ENCODE results near the gene TRIM28. TPM values are rescaled to one million over a fixed set of nuclear protein-coding genes. Genes with fewer than 3 reads are reported as not detected.
A peak's percentile ranks its signal among the peaks of the same experiment; 100 is the strongest.
"Not testable (repeated sequence)": the region's sequence is repeated elsewhere in the genome, so short reads cannot be mapped to it uniquely, and the experiment has no call there.

The TRIM28 gene
- total RNA-seq, 2 donors from 2014 or later: 446 to 497 TPM

DNA sequence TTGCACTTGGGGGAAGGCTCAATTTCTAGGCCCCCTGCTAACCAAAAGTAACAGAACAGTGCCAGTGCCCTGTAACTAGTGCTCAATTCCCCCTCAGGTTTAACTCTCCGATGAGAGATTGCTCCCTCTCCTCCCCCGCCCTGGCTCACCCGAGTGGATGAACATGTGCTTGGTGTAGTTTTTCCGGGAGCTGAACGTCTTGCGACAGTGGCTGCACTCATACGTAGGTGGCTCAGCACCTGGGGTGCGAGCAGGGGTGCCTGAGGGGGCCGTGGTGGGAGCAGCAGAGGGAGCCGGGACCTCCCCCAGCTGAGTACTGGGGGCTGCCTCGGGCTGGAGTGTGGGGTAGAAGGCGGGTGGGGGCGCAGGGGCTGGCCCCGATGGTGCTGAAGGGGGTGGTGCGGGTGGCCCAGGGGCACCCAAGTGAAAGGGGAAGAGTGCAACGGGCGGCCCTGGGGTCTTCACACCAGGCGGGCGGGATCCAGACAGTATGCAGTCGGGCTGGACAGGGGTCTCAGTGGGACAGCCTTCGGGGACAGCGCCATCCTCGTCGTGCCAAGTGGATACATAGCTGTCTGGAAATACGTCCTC, 27.5 kb upstream of the TRIM28 start:
- DNase-seq (ENCODE audit: low spot score in 2 of 2) (no peak), ATAC-seq (no peak)
- Mint-ChIP-seq H3K9me3 (no peaks in the 10 kb centered on the region), H3K27ac (peak overlapping the region in 1 of 2 donors; percentile 89), H3K36me3 (peaks cover 16% of the 10 kb centered on the region in 2 donors)

DNA sequence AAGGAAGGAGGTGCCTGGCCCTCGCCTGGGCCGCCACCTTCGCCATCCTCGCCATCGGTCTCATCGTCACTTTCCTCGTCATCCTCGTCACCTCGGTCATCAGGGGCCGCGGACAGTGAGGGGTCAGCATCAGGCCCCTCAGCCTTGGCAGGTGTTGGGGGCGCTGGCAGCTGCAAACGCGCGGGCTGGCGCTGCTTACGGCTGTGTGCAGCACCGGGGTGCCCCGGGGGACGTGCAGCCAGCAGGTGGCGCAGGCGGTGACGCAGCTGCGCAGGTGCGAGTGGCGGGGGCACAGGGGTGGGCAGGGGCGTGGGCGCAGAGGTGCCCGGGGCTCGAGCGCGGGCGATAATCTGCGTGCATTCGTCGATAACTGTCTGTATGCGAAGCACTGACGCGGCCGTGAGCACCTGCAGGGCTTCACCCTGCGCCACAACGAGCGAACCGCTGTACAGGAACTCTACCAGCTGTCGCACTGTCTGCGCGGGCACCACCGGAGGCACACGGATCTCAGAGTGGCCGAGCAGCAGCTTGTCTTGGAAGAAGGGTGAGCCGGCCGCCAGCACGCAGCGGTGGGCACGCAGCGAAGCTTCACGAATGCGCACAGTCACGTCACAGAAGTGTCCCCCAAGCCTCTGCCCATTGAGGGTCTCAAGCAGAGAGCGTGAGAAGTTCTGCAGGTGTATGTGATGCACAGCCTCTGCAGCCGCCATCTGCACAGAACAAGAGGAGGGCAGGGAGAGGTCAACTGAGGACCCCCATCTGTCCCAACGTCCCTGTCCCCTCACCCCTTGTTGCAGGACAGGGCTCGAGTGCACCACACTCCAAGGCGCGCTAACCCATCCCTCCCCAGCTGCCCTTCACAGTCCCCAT, 26.7 kb upstream of the TRIM28 start:
- H3K27ac Mint-ChIP-seq: no peak overlapping the region
- no peak for ATAC-seq
- DNase-seq (ENCODE audit: low spot score in 2 of 2): peak in 1 of 2 donors; percentile 29
- H3K36me3 Mint-ChIP-seq: peaks cover 16% of the 10 kb centered on the region in 2 donors
- H3K9me3 Mint-ChIP-seq: no peaks in the 10 kb centered on the region

DNA sequence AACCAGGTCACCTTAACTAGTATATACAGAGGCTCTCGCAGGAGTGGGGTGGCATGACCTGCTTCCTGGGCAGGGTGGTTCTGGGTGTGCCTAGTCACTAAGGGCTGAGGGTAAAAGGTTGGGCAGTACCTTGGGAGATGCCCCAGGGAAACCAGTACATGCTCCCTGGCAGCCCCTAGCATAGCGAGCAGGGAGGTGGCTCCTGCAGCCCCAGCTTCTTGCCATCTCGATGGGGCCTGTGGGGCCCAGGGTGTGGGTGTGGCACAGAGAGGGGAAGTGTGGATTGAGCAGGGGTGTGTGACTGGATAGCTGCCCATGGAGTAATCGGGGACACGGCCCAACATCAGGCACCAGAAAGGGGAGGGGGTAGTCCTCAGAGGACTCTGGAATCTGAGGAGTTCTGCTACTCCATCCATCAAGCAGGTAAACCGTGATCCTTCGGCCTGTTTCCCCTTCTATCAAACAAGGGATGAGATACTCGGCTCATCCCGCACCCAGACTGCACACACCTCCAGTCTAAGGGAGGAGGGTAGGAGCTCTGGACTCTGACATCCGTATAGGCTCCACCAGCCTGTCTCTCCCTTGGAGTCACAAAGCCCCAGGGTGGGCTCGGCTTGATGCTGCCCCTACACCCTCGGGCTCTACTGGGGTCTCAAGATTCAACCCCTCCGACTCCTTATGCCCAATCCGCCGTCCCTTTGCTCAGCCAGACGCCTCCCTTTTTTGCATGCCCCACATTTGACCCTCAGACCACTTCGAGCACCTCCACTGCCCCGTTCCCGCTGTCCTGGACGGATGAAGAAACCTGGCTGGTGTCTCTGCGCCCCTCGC, 25.4 kb upstream of the TRIM28 start:
- Mint-ChIP-seq H3K27ac (peak overlapping the region; percentile 95 to 99), H3K36me3 (peaks cover 16% of the 10 kb centered on the region in 2 donors), H3K9me3 (no peaks in the 10 kb centered on the region)
- no peak for ATAC-seq
- DNase-seq (ENCODE audit: low spot score in 2 of 2): no peak

DNA sequence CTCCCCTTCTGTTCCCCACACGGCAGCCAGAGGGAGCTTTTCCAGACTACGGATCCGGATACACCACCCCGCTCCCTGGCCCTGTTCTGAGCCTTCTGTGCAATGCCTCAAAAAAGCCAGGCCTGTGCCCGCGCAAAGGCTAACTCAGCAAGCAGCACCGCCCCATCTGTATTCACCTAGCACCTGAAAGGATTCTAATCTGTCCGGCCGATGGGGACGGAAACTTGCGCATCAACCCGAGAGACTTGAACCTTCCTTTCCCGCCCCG, 24.8 kb upstream of the TRIM28 start:
- Mint-ChIP-seq H3K27ac (peak overlapping the region; percentile 95 to 99), H3K36me3 (peaks cover 16% of the 10 kb centered on the region in 2 donors), H3K9me3 (no peaks in the 10 kb centered on the region)
- ATAC-seq: peak; percentile 9 to 21
- peak in 1 of 2 donors; percentile 50 for DNase-seq (ENCODE audit: low spot score in 2 of 2)

DNA sequence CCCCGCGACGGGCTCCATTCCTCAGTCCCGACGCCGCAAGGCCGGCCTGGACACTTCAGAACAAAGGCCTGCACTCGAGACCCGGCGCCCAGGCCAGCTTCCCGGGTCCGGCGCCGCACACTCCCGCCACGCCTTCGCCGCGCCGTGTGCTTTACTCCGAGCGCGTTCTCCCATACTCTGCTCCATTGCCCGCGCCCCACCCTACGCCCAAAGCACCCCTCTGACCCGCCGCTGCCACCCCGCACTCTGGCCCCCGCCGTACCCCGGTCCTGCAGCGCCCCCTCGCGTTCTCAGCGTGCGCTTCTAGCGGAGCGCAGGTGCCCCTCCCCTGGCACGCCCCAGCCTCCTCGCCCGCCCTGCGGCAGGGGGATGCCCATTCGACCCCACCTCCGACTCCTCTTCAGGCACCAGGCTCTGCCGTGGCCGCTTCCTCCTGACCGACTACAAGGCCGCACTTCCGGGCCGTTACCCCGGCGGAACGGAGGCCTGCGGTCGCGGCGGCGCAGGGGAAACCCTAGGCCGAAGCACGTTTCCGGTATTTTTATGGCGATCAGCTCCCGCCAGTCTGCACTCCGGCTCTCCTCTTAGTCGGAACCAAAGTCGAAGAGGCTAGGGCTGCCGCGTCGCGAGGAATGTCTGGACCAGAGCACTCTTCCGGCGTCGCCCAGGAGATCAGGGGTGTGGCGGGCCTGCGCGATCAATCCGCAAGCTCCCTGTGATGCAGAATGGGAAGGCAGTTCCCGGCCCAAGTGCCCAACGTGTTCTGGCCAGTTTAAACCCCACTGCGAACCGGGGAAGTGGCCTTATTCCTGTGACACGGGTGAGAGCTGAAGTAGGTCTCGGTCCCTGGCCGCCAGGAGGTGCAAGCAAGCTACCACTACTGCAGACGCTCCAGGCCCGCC, 24.3 kb upstream of the TRIM28 start, which contains the start of gene ZBTB45:
Gene ZBTB45, minus strand, starts transcription at position 456 of the 902 bp plus-strand sequence. CDS start 2,137 bp downstream, outside the sequence.
- ATAC-seq (peak; percentile 84 to 88), DNase-seq (ENCODE audit: low spot score in 2 of 2) (peak; percentile 94 to 96)
- H3K27ac Mint-ChIP-seq: peak within 1 kb of the TSS; percentile 95 to 99
- no peaks in the 10 kb centered on the region for H3K9me3 Mint-ChIP-seq
- H3K36me3 Mint-ChIP-seq: peaks cover 16% of the 10 kb centered on the region in 2 donors

DNA sequence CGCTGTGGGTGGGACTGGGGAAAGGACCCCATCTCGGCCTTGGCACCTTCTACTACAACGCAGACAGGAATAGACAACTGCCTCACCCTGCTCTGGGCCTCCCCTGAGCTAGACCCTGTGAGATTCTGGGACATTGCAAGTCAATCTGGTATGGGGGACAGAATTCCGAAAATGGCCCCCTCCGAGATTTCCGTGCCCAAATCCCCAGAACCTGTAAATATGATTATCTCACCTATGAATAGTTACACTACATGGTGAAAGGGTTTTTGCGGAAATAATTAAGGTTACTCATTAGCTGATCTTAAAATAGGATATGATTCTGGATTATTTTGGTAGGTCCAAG, 23.6 kb upstream of the TRIM28 start:
- H3K27ac Mint-ChIP-seq: peak overlapping the region; percentile 95 to 99
- peaks cover 15% of the 10 kb centered on the region in 2 donors for H3K36me3 Mint-ChIP-seq
- H3K9me3 Mint-ChIP-seq: no peaks in the 10 kb centered on the region
- ATAC-seq (no peak), DNase-seq (ENCODE audit: low spot score in 2 of 2) (no peak)

DNA sequence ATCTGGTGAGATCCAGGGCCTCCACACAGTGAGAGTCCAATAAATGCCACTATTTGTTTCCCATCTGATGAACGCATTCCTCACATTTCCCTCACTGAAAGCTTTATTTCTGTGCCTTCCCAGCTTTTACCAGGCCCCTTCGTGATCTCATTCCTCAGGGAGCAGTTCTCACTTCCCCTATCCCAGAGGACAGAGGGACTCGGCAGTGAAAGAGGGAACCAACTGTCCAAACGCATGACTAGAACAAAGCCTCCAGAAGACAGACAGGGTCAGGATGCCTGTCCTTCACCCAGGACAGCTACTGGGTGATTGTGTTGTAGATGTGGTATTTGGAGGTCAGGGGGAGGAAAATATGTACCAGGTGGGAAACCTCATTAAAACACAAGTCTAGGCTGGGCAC, 22.2 kb upstream of the TRIM28 start:
- DNase-seq (ENCODE audit: low spot score in 2 of 2): no peak
- Mint-ChIP-seq H3K9me3 (no peaks in the 10 kb centered on the region), H3K27ac (no peak overlapping the region), H3K36me3 (peaks cover 6% of the 10 kb centered on the region in 2 donors)
- no peak for ATAC-seq

DNA sequence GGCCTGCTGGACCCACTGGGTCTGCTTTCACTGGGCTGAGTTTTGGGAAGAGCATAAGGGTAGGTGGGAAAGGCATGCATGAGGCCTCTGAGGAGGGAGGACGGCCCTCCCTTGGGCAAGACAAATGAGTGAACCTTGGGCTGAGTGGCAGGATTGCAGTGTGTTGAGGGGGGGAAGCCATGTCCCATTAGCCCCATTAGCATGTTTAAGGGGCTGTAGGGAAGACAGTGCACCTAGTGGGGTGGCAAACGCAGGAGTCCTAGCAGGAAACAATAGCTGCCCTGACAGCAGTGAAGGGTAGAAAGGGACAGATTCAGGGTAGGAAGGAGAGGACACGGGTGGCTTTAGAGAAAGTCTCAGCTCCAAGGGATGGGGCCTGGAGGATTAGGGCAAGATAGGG, 21.2 kb upstream of the TRIM28 start:
- no peaks in the 10 kb centered on the region for H3K9me3 Mint-ChIP-seq
- ATAC-seq: no peak
- H3K27ac Mint-ChIP-seq: peak overlapping the region; percentile 5 to 9
- no peak for DNase-seq (ENCODE audit: low spot score in 2 of 2)
- H3K36me3 Mint-ChIP-seq: peaks cover 6% of the 10 kb centered on the region in 2 donors

DNA sequence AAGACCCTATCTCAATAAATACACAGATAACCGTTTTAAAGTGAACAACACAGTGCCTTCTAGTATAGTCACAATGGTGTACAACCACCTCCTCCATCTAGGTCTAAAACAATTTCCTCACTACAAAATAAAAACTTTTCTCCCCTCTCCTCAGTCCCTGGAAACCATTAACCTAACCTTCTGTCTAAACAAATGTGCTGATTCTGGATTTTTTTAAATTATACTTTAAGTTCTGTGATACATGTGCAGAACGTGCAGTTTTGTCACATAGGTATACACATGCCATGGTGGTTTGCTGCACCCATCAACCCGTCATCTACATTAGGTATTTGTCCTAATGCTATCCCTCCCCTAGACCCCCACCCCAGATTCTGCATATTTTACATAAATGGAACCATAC, 14.5 kb upstream of the TRIM28 start:
- no peak for ATAC-seq
- Mint-ChIP-seq H3K9me3 (no peaks in the 10 kb centered on the region), H3K36me3 (no peaks in the 10 kb centered on the region), H3K27ac (no peak overlapping the region)
- DNase-seq (ENCODE audit: low spot score in 2 of 2): no peak

DNA sequence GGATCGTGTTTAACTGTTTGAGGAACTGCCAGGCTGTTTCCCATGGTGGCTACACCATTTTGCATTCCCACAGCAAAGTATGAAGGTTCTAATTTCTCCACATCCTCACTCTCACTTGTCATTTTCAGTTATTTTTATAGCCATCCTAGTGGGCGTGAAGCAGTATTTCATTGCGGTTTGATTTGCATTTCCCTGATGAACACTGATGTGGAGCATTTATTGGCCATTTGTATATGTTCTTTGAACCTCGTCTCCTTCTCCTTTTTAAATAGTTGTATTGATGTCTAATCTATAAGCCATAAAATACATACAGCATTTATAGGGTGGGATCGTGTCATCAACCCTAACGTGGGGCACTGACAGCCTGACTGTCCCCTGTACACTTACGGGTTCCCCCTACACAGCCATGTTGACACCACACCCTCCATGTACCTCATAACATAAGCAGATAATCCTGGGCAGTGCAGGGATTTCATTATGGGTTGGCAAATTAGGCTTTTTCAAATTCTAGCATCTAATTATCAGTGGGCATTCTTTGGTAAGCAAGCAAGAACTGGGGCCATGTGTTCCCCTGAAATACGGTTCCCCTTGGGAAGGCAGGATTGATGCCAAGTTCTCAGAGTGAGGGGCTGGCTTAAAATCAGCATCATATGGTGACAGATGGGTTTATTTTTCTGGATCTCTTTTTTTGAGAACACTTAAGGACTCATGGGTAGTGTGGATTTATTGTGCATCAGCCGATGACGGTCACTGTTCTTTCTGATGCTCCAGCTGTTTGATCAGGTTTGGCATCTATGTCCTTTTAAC, 12.6 kb upstream of the TRIM28 start:
- ATAC-seq: no peak
- H3K9me3 Mint-ChIP-seq: no peaks in the 10 kb centered on the region
- no peak overlapping the region for H3K27ac Mint-ChIP-seq
- H3K36me3 Mint-ChIP-seq: no peaks in the 10 kb centered on the region
- DNase-seq (ENCODE audit: low spot score in 2 of 2): no peak

DNA sequence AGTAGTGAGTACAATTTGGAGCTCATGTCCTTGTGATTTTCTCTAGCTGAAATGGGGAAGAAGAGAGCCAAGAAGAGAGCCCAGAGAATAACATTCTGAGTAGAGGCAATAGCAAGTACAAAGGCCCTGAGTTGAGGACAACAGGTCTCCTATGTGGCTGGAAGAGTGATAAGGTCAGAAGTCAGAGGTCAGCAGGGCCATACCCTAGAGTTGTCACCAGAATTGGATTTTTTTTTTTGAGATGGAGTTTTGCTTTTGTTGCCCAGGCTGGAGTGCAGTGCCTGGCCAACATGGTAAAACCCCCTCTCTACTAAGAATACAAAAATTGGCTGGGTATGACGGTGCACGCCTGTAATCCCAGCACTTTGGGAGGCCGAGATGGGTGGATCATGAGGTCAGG, 8.0 kb upstream of the TRIM28 start:
- H3K27ac Mint-ChIP-seq: no peak overlapping the region
- no peaks in the 10 kb centered on the region for H3K9me3 Mint-ChIP-seq
- no peak for ATAC-seq
- DNase-seq (ENCODE audit: low spot score in 2 of 2): no peak
- H3K36me3 Mint-ChIP-seq: no peaks in the 10 kb centered on the region

DNA sequence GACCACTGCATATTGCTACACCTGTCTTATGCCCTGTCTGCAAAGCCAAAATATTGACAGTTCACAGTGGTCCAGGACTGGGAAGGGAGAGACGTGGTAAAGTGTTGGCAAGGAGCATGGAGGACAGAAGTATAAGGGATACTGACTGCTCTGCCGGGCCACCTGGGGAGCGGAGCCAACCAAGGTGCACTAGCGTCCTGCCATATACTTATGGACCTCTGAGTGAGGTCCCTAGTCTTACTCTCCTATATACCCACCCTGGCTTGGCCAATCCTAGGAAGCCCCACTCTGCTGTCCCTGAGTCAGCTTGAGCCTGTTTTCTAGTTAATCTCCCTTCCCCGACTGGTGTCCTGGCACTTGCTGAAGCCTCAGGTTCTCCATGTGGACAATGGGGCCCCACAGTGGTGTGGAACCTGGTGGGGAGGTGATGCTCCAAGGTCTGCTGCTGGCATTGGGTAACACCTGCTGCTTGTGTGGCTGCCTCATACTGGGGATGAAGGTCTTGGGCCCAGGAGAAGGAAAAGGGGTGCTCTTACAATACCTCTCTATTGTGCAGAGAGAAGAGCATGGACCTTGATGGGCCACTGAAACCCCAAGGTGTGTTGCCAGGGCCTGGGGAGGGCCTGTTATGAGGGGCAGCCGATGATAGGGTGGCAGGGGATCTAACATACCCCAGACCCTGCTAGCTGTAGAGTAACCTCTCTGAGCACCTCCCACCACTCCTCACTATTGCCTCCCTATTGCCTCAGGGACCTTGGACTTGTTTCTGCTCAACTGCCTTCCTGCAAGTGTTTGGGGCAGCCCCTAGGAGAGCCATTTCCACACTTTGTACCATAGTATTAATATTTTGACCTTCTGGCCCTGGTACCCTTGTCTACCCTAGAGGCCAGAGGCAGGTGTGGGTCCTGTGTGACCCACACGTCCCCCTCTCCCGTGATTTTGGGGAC, 6.7 kb upstream of the TRIM28 start:
- H3K36me3 Mint-ChIP-seq: no peaks in the 10 kb centered on the region
- H3K9me3 Mint-ChIP-seq: no peaks in the 10 kb centered on the region
- DNase-seq (ENCODE audit: low spot score in 2 of 2): no peak
- H3K27ac Mint-ChIP-seq: peak overlapping the region in 1 of 2 donors; percentile 35
- ATAC-seq: peak in 1 of 2 donors; percentile 39

DNA sequence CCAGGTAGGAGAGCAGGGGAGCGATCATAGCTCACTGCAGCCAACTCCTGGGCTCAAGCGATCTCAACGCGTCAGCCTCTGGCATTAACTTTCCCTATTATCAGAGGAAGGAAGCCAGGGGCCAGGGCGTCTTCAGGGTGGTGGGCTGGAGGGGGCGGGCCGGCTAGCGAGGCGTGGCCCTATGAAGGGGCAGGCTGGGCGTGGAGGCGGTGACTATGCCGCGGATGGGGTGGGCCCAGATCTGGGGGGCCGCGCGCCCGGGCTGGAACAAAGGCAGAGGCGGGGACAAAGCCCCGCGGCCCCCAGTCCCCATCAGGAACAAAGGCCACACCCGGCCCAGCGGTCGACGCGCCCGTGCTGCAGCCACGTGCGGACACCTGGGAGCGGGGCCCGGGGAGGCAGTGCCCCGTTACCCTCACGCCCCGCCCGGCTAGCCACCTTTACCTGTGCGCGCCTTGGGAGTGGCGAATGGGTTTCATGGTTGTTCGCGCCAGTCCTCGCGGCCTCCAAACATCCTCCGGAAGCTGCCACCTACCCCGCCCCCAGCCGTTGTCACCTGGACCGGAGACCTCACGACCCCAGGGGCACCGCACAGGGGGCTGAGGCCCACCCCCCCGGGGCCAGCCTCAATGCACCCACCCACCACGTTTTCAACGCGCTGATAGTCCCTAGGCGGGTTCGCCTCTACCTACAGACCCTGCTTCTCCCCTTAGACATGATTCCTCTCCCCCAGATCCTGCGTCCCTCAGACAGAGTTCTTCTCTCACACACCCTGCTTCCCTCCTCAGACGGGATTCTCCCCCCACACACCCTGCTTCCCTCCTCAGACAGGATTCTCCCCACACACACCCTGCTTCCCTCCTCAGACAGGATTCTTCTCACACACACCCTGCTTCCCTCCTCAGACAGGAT, 5.4 kb upstream of the TRIM28 start:
- ATAC-seq (peak; percentile 86 to 96), DNase-seq (ENCODE audit: low spot score in 2 of 2) (peak in 1 of 2 donors; percentile 57)
- H3K9me3 Mint-ChIP-seq: no peaks in the 10 kb centered on the region
- no peaks in the 10 kb centered on the region for H3K36me3 Mint-ChIP-seq
- peak overlapping the region; percentile 35 to 70 for H3K27ac Mint-ChIP-seq

DNA sequence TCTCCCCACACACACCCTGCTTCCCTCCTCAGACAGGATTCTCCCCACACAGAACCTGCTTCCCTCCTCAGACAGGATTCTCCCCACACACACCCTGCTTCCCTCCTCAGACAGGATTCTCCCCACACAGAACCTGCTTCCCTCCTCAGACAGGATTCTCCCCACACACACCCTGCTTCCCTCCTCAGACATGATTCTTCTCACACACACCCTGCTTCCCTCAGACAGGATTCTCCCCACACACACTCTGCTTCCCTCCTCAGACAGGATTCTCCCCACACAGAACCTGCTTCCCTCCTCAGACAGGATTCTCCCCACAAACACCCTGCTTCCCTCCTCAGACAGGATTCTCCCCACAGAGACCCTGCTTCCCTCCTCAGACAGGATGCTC, 4.7 kb upstream of the TRIM28 start:
- not testable (repeated sequence) for DNase-seq (ENCODE audit: low spot score in 2 of 2); H3K9me3 Mint-ChIP-seq; ATAC-seq; H3K36me3 Mint-ChIP-seq
- H3K27ac Mint-ChIP-seq: peak overlapping the region in 1 of 2 donors; percentile 35

Data from activated naive CD4-positive, alpha-beta T cell treated with anti-CD3 and anti-CD28 coated beads, Interleukin-2, amount 50 U/mL, for 72 hours (primary cell).